K562 (cell line): ENCODE measurements around the gene MTHFR. TPM values are rescaled to one million over a fixed set of nuclear protein-coding genes. Genes with fewer than 3 reads are reported as not detected.

Experiments
- AFF4 ChIP-seq: sonication (generic); formaldehyde crosslinking; IDR thresholded peaks from 2 replicates; pipeline ENCODE4 v1.8.0; 2023; ENCODE audit warnings: mild to moderate bottlenecking, missing genetic modification reagents
- ARHGAP35 ChIP-seq: fragments of 450-650 bp; IDR thresholded peaks from 2 replicates; pipeline ENCODE4 v1.6.1; 2018; ENCODE audit not compliant: partially characterized antibody
- CHD1 ChIP-seq: fragments of 200-600 bp; sonication (generic); IDR thresholded peaks from one replicate; pipeline ENCODE4 v1.6.1; 2012; ENCODE audit warnings: mild to moderate bottlenecking, moderate library complexity, low read length, inconsistent platforms
- GATA2 ChIP-seq: sonication (generic); formaldehyde crosslinking; IDR thresholded peaks from 2 replicates; pipeline ENCODE4 v1.4.0; 2020; ENCODE audit warnings: mild to moderate bottlenecking, missing genetic modification reagents
- HDAC8 ChIP-seq: fragments of 450-650 bp; IDR thresholded peaks from 2 replicates; pipeline ENCODE4 v1.6.1; 2016; ENCODE audit warnings: mild to moderate bottlenecking, missing genetic modification characterization, moderate library complexity, missing compliant biosample characterization
- HINFP ChIP-seq: fragments of 450-650 bp; conservative IDR thresholded peaks from 2 replicates; pipeline ENCODE4 v1.6.1; 2016; ENCODE audit warnings: missing genetic modification characterization, low read depth, mild to moderate bottlenecking, control low read depth, missing compliant biosample characterization
- KLF16 ChIP-seq: IDR thresholded peaks from 2 replicates; pipeline ENCODE4 v1.6.1; 2016; ENCODE audit warnings: antibody characterized with exemption
- MEIS2 ChIP-seq: fragments of 450-650 bp; IDR thresholded peaks from 2 replicates; pipeline ENCODE4 v1.6.1; 2014; ENCODE audit warnings: mild to moderate bottlenecking; ENCODE audit not compliant: partially characterized antibody
- MTA2 ChIP-seq: fragments of 450-650 bp; IDR thresholded peaks from 2 replicates; pipeline ENCODE4 v1.6.1; 2016; ENCODE audit warnings: low read depth
- NCOR1 ChIP-seq: fragments of 450-650 bp; IDR thresholded peaks from 2 replicates; pipeline ENCODE4 v1.6.1; 2016; ENCODE audit warnings: mild to moderate bottlenecking, moderate library complexity
- NFE2 ChIP-seq: IDR thresholded peaks from 2 replicates; pipeline ENCODE4 v1.6.1; 2014; ENCODE audit warnings: antibody characterized with exemption, low read depth
- PHB2 ChIP-seq: fragments of 450-650 bp; IDR thresholded peaks from 2 replicates; pipeline ENCODE4 v1.6.1; 2017; ENCODE audit warnings: low read depth
- RBM17 ChIP-seq: fragments of 200-400 bp; formaldehyde crosslinking; IDR thresholded peaks from 2 replicates; pipeline ENCODE4 v1.6.1; 2017; ENCODE audit warnings: low read depth, mild to moderate bottlenecking, low read length, borderline replicate concordance
- SMAD4 ChIP-seq: fragments of 250-450 bp; sonication (Bioruptor Pico); conservative IDR thresholded peaks from 2 replicates; pipeline ENCODE4 v1.8.0; 2021; ENCODE audit warnings: inconsistent platforms, mild to moderate bottlenecking, moderate library complexity
- THRB ChIP-seq: fragments of 450-650 bp; formaldehyde crosslinking; conservative IDR thresholded peaks from 2 replicates; pipeline ENCODE4 v1.4.0; 2022; ENCODE audit warnings: mild to moderate bottlenecking, missing genetic modification characterization
- ZBTB7A ChIP-seq: IDR thresholded peaks from 2 replicates; pipeline ENCODE4 v1.6.1; 2011; ENCODE audit warnings: low read depth, mild to moderate bottlenecking, low read length, moderate library complexity, borderline replicate concordance; ENCODE audit not compliant: control insufficient read depth
- ZNF311 ChIP-seq: fragments of 250-450 bp; sonication (Bioruptor Pico); IDR thresholded peaks from 2 replicates; pipeline ENCODE4 v1.4.0; 2020; ENCODE audit warnings: mild to moderate bottlenecking, moderate library complexity
- ZNF436 ChIP-seq: fragments of 250-450, 450-650 bp; sonication (Bioruptor Pico); formaldehyde crosslinking; IDR thresholded peaks from 2 replicates; pipeline ENCODE4 v1.7.0; 2020; ENCODE audit warnings: mild to moderate bottlenecking
- ZNF445 ChIP-seq: fragments of 250-450 bp; sonication (Bioruptor Pico); IDR thresholded peaks from 2 replicates; pipeline ENCODE4 v1.4.0; 2020; ENCODE audit warnings: low read depth, mild to moderate bottlenecking, moderate library complexity
- ZNF584 ChIP-seq: fragments of 200-800 bp; sonication (Bioruptor generic); IDR thresholded peaks from 2 replicates; pipeline ENCODE4 v1.6.1; 2016; ENCODE audit warnings: low read depth, mild to moderate bottlenecking, missing genetic modification characterization, missing compliant biosample characterization
- polyA plus RNA-seq, 8 experiments: library from polyadenylated mRNA; depleted of rRNA in 4 of 8; stranded (reverse) in 5 of 8; unstranded in 3 of 8; fragments of >200 nt; fragmentation: Nextera tagmentation in 2 of 8; fragmentation: Illumina TruSeq in 1 of 8; extraction: Ambion mirVana in 2 of 8; extraction: Trizol in 1 of 8; gene quantifications; 2 replicates each; pipeline versions ENCODE4 v1.2.1 to v1.2.3, GENCODE V29; 2011 to 2014; ENCODE audit warnings: inconsistent platforms in 1 of 8, missing spikeins in 1 of 8
- total RNA-seq, 7 experiments: library from RNA; depleted of rRNA in 6 of 7; stranded (reverse); fragments of >200 nt in 6 of 7; fragmentation: Illumina TruSeq in 2 of 7; extraction: Trizol in 2 of 7; gene quantifications; 2 replicates each; pipeline versions ENCODE4 v1.2.1 to v1.2.3, GENCODE V29; 2011 to 2021; ENCODE audit warnings: low replicate concordance in 1 of 7

MTHFR gene
- total and polyA plus RNA-seq, 9 of the 15 experiments (the other 6 are each of a cell fraction or from before 2014, with no cell fraction given): 5.0 to 104 (median 62.6) TPM

- TF ChIP-seq HDAC8: no peak
- no peak for TF ChIP-seq RBM17
- TF ChIP-seq ZNF445 (CRISPR knock-in tag): no peak
- peak; percentile 89 for TF ChIP-seq SMAD4 (CRISPR knock-in tag)
- no peak for TF ChIP-seq AFF4 (CRISPR knock-in tag)
- no peak for TF ChIP-seq NFE2
- TF ChIP-seq ZBTB7A: no peak; the same call in 1 of the 2 replicates
- TF ChIP-seq ZNF584 (CRISPR knock-in tag): no peak
- no peak for TF ChIP-seq CHD1
- TF ChIP-seq ZNF311 (CRISPR knock-in tag): peak; percentile 8; the same call in 1 of the 2 replicates
- peak; percentile 17; the same call in 1 of the 2 replicates for TF ChIP-seq KLF16
- no peak for TF ChIP-seq MEIS2
- TF ChIP-seq THRB (CRISPR knock-in tag): no peak
- no peak for TF ChIP-seq HINFP (tag)
- TF ChIP-seq ZNF436 (CRISPR knock-in tag): no peak
- TF ChIP-seq PHB2: no peak
- 0 out of 2 replicates have a peak, but pooled peaks have one; percentile 22 for TF ChIP-seq MTA2
- peak; percentile 75 for TF ChIP-seq GATA2 (CRISPR knock-in tag)
- TF ChIP-seq ARHGAP35: no peak
- TF ChIP-seq NCOR1: no peak
These were observed 65.2 kb downstream of the MTHFR start (continued) for GRCh38 chr1:11740258-11741192.
